ENCODE measurements around the gene CXCL14. TPM values are rescaled to one million over a fixed set of nuclear protein-coding genes. Genes with fewer than 3 reads are reported as not detected.

Gene CXCL14, protein sequence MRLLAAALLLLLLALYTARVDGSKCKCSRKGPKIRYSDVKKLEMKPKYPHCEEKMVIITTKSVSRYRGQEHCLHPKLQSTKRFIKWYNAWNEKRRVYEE
- 100 to 1,000 TPM in 1 of 4 donors, 10 to 100 TPM in 2, 1 to 10 TPM in 1; 4.9 to 163 (median 41.7) TPM for polyA plus RNA-seq
- long read RNA-seq, donor 1, transcript CXCL14-202 (4 exons, 1,760 nt), result major isoform, 355 of 410 reads
- long read RNA-seq, donor 1, partial matches to known transcripts, result 55 of 410 reads
- long read RNA-seq, donor 1, other reads (novel, unspliced or antisense), result 0 of 410 reads
- long read RNA-seq, donor 2, transcript CXCL14-202 (4 exons, 1,760 nt), result major isoform, 82 of 82 reads
- long read RNA-seq, donor 2, partial matches to known transcripts, result 0 of 82 reads
- long read RNA-seq, donor 2, other reads (novel, unspliced or antisense), result 0 of 82 reads
- long read RNA-seq, donor 3, transcript CXCL14-202 (4 exons, 1,760 nt), result major isoform, 193 of 212 reads
- long read RNA-seq, donor 3, partial matches to known transcripts, result 19 of 212 reads
- long read RNA-seq, donor 3, other reads (novel, unspliced or antisense), result 0 of 212 reads
- long read RNA-seq, donor 4, partial matches to known transcripts, result 0 of 2 reads
- long read RNA-seq, donor 4, other reads (novel, unspliced or antisense), result 0 of 2 reads
- long read RNA-seq, donor 5, transcript CXCL14-202 (4 exons, 1,760 nt), result major isoform, 108 of 115 reads
- long read RNA-seq, donor 5, partial matches to known transcripts, result 7 of 115 reads
- long read RNA-seq, donor 5, other reads (novel, unspliced or antisense), result 0 of 115 reads
- long read RNA-seq, donor 6, transcript CXCL14-202 (4 exons, 1,760 nt), result major isoform, 189 of 217 reads
- long read RNA-seq, donor 6, partial matches to known transcripts, result 28 of 217 reads
- long read RNA-seq, donor 6, other reads (novel, unspliced or antisense), result 0 of 217 reads
- long read RNA-seq, donor 7, result 0 reads
- long read RNA-seq, donor 8, transcript CXCL14-202 (4 exons, 1,760 nt), result major isoform, 84 of 84 reads
- long read RNA-seq, donor 8, partial matches to known transcripts, result 0 of 84 reads
- long read RNA-seq, donor 8, other reads (novel, unspliced or antisense), result 0 of 84 reads
- long read RNA-seq, donor 9, transcript CXCL14-202 (4 exons, 1,760 nt), result major isoform, 43 of 43 reads
- long read RNA-seq, donor 9, partial matches to known transcripts, result 0 of 43 reads
- long read RNA-seq, donor 9, other reads (novel, unspliced or antisense), result 0 of 43 reads
- long read RNA-seq, donor 10, transcript CXCL14-202 (4 exons, 1,760 nt), result major isoform, 137 of 142 reads
- long read RNA-seq, donor 10, partial matches to known transcripts, result 5 of 142 reads
- long read RNA-seq, donor 10, other reads (novel, unspliced or antisense), result 0 of 142 reads

- peaks cover 0 to 10% (median 0%) of the 10 kb centered on the region in 3 donors for H3K36me3 ChIP-seq (ENCODE audit: control insufficient read depth in 3 of 3, insufficient read depth in 2 of 3, low read depth in 1 of 3, low read length in 3 of 3)
- H3K27me3 ChIP-seq (ENCODE audit: control insufficient read depth in 3 of 3, insufficient read depth in 3 of 3, low read length in 3 of 3), result peaks cover 0 to 57% (median 4%) of the 10 kb centered on the region in 3 donors
- 1 to 5% (median 2%) methylated on average over 54 to 68 of the region's 68 CpGs for WGBS, 3 donors
- DNase-seq (peak; percentile 24 to 60), FAIRE-seq (no peak)
- no peaks in the 10 kb centered on the region for H3K9me3 ChIP-seq (ENCODE audit: control insufficient read depth in 2 of 2, insufficient read depth in 1 of 2, low read depth in 1 of 2, low read length in 1 of 2)
- H3K4me1 ChIP-seq (ENCODE audit: control insufficient read depth in 3 of 3, insufficient read depth in 2 of 3, low read depth in 1 of 3, low read length in 2 of 3), result no peaks in the 10 kb centered on the region
- peak within 1 kb of the TSS in 2 of 3 donors; percentile 42 to 53 for H3K27ac ChIP-seq (ENCODE audit: low read depth in 1 of 3, low read length in 2 of 3)
- H3K4me3 ChIP-seq (ENCODE audit: low read depth in 1 of 3, low read length in 3 of 3), result peak within 1 kb of the TSS in 2 of 3 donors; percentile 14 to 39
Measured at GRCh38 chr5:135578685-135579341, at the start of gene CXCL14. Gene CXCL14 (minus strand): TSS chr5:135578991. CDS start chr5:135578778, 213 bp downstream.

DNA sequence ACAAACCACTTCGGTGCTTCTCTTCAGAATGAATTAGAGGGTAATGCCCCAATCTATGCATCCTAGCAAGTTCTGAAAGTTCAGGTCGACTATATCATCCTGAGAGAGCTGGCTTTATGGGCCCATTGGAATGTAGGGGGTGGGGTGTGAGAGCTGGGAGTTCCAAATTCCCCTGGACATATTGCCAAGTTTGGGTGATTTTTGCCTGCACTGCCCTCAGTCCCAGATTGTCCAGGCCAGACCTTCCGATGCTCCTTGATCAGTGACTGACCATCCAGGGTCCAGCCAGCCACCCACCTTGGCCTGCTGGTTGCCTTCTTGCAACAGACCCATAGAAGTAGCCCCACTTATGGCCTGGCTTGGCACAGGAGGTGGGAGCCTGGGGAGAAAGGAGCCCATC, 47.8 kb upstream of the CXCL14 start:
- Histone ChIP-seq H3K4me1 (ENCODE audit: control insufficient read depth in 3 of 3, insufficient read depth in 2 of 3, low read depth in 1 of 3, low read length in 2 of 3) (peaks cover 0 to 2% (median 0%) of the 10 kb centered on the region in 3 donors), H3K4me3 (ENCODE audit: low read depth in 1 of 3, low read length in 3 of 3) (no peak overlapping the region), H3K27ac (ENCODE audit: low read depth in 1 of 3, low read length in 2 of 3) (peak overlapping the region in 1 of 3 donors; percentile 75), H3K36me3 (ENCODE audit: control insufficient read depth in 3 of 3, insufficient read depth in 2 of 3, low read depth in 1 of 3, low read length in 3 of 3) (no peaks in the 10 kb centered on the region), H3K27me3 (ENCODE audit: control insufficient read depth in 3 of 3, insufficient read depth in 3 of 3, low read length in 3 of 3) (no peaks in the 10 kb centered on the region), H3K9me3 (ENCODE audit: control insufficient read depth in 2 of 2, insufficient read depth in 1 of 2, low read depth in 1 of 2, low read length in 1 of 2) (no peaks in the 10 kb centered on the region)
- FAIRE-seq, result no peak
- 59 to 62% (median 61%) methylated on average over 3 of the region's 3 CpGs for WGBS, 3 donors
- no peak for DNase-seq

GRCh38 chr5:135625961-135626360, 47.2 kb upstream of the CXCL14 start:
- FAIRE-seq (no peak), DNase-seq (no peak)
- 71 to 85% (median 76%) methylated on average over 3 of the region's 3 CpGs for WGBS, 3 donors
- Histone ChIP-seq H3K4me3 (ENCODE audit: low read depth in 1 of 3, low read length in 3 of 3) (no peak overlapping the region), H3K9me3 (ENCODE audit: control insufficient read depth in 2 of 2, insufficient read depth in 1 of 2, low read depth in 1 of 2, low read length in 1 of 2) (no peaks in the 10 kb centered on the region), H3K27ac (ENCODE audit: low read depth in 1 of 3, low read length in 2 of 3) (no peak overlapping the region), H3K4me1 (ENCODE audit: control insufficient read depth in 3 of 3, insufficient read depth in 2 of 3, low read depth in 1 of 3, low read length in 2 of 3) (peaks cover 0 to 2% (median 0%) of the 10 kb centered on the region in 3 donors), H3K36me3 (ENCODE audit: control insufficient read depth in 3 of 3, insufficient read depth in 2 of 3, low read depth in 1 of 3, low read length in 3 of 3) (no peaks in the 10 kb centered on the region), H3K27me3 (ENCODE audit: control insufficient read depth in 3 of 3, insufficient read depth in 3 of 3, low read length in 3 of 3) (no peaks in the 10 kb centered on the region)

DNA sequence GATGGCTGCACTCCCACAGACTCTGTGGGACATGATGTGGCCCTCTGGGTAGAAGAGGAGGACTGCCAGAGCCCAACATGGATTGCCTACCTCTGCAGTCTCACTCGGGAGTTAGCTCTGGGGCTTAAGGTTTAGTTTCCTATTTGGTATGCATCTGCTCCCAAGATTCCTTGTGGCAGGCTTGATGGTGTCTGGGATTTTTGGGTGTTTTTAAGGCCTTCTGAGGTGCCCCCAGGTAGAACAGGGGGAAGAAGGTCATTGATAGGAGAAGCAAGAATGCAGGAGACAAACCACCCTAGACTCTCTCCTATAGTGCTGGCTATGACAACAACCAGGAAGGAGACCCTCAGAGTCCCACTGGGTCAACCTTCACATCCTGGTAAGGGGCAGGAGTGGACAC, 46.7 kb upstream of the CXCL14 start:
- no peak overlapping the region for H3K27ac ChIP-seq (ENCODE audit: low read depth in 1 of 3, low read length in 2 of 3)
- FAIRE-seq (no peak), DNase-seq (no peak)
- WGBS, 3 donors, result 68 to 93% (median 80%) methylated on average over 1 of the region's 1 CpG
- no peaks in the 10 kb centered on the region for H3K36me3 ChIP-seq (ENCODE audit: control insufficient read depth in 3 of 3, insufficient read depth in 2 of 3, low read depth in 1 of 3, low read length in 3 of 3)
- H3K9me3 ChIP-seq (ENCODE audit: control insufficient read depth in 2 of 2, insufficient read depth in 1 of 2, low read depth in 1 of 2, low read length in 1 of 2), result peaks cover 0 to 3% of the 10 kb centered on the region in 2 donors
- H3K4me3 ChIP-seq (ENCODE audit: low read depth in 1 of 3, low read length in 3 of 3), result no peak overlapping the region
- H3K27me3 ChIP-seq (ENCODE audit: control insufficient read depth in 3 of 3, insufficient read depth in 3 of 3, low read length in 3 of 3), result no peaks in the 10 kb centered on the region
- peaks cover 0 to 2% (median 0%) of the 10 kb centered on the region in 3 donors for H3K4me1 ChIP-seq (ENCODE audit: control insufficient read depth in 3 of 3, insufficient read depth in 2 of 3, low read depth in 1 of 3, low read length in 2 of 3)

GRCh38 chr5:135625061-135625460, 46.3 kb upstream of the CXCL14 start:
- Histone ChIP-seq H3K27ac (ENCODE audit: low read depth in 1 of 3, low read length in 2 of 3) (no peak overlapping the region), H3K4me3 (ENCODE audit: low read depth in 1 of 3, low read length in 3 of 3) (no peak overlapping the region), H3K27me3 (ENCODE audit: control insufficient read depth in 3 of 3, insufficient read depth in 3 of 3, low read length in 3 of 3) (no peaks in the 10 kb centered on the region), H3K4me1 (ENCODE audit: control insufficient read depth in 3 of 3, insufficient read depth in 2 of 3, low read depth in 1 of 3, low read length in 2 of 3) (peaks cover 0 to 2% (median 0%) of the 10 kb centered on the region in 3 donors), H3K36me3 (ENCODE audit: control insufficient read depth in 3 of 3, insufficient read depth in 2 of 3, low read depth in 1 of 3, low read length in 3 of 3) (no peaks in the 10 kb centered on the region), H3K9me3 (ENCODE audit: control insufficient read depth in 2 of 2, insufficient read depth in 1 of 2, low read depth in 1 of 2, low read length in 1 of 2) (peaks cover 0 to 7% of the 10 kb centered on the region in 2 donors)
- no peak for FAIRE-seq
- no peak for DNase-seq
- 81 to 85% (median 82%) methylated on average over 2 of the region's 2 CpGs for WGBS, 3 donors

DNA sequence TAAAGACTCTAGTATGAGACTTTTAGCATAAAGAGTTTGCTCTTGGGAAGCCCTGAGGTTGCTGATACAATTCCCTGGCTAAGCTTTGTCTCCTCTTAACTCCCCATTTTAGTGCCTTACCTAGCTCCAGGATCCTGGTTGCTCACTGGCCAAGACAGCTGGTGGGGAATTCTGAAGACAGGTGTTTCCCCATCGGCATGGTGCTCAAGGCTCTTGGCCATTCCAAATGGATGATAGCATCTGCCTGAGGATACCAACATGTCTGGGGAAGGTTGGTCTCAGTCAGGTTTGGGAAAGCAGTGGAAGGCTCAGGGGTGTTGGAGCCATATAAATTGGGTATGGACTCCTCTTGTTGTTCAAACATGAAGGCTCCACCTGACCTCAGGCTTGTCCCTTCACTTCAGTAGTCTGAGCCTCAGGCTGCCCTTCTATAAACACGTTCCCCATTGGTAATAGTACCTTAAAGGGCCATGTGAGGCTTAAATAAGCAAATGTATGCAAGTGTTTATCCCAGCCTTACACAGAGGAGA, 44.5 kb upstream of the CXCL14 start:
- WGBS, 3 donors, result 57 to 80% (median 72%) methylated on average over 2 of the region's 2 CpGs
- DNase-seq (no peak), FAIRE-seq (no peak)
- no peaks in the 10 kb centered on the region for H3K27me3 ChIP-seq (ENCODE audit: control insufficient read depth in 3 of 3, insufficient read depth in 3 of 3, low read length in 3 of 3)
- no peaks in the 10 kb centered on the region for H3K36me3 ChIP-seq (ENCODE audit: control insufficient read depth in 3 of 3, insufficient read depth in 2 of 3, low read depth in 1 of 3, low read length in 3 of 3)
- no peak overlapping the region for H3K4me3 ChIP-seq (ENCODE audit: low read depth in 1 of 3, low read length in 3 of 3)
- peaks cover 0 to 13% of the 10 kb centered on the region in 2 donors for H3K9me3 ChIP-seq (ENCODE audit: control insufficient read depth in 2 of 2, insufficient read depth in 1 of 2, low read depth in 1 of 2, low read length in 1 of 2)
- H3K4me1 ChIP-seq (ENCODE audit: control insufficient read depth in 3 of 3, insufficient read depth in 2 of 3, low read depth in 1 of 3, low read length in 2 of 3), result peaks cover 0 to 2% (median 0%) of the 10 kb centered on the region in 3 donors
- H3K27ac ChIP-seq (ENCODE audit: low read depth in 1 of 3, low read length in 2 of 3), result no peak overlapping the region

GRCh38 chr5:135615581-135616260, 36.9 kb upstream of the CXCL14 start:
- Histone ChIP-seq H3K36me3 (ENCODE audit: control insufficient read depth in 3 of 3, insufficient read depth in 2 of 3, low read depth in 1 of 3, low read length in 3 of 3) (no peaks in the 10 kb centered on the region), H3K9me3 (ENCODE audit: control insufficient read depth in 2 of 2, insufficient read depth in 1 of 2, low read depth in 1 of 2, low read length in 1 of 2) (peaks cover 0 to 22% of the 10 kb centered on the region in 2 donors), H3K27me3 (ENCODE audit: control insufficient read depth in 3 of 3, insufficient read depth in 3 of 3, low read length in 3 of 3) (no peaks in the 10 kb centered on the region), H3K4me3 (ENCODE audit: low read depth in 1 of 3, low read length in 3 of 3) (no peak overlapping the region), H3K27ac (ENCODE audit: low read depth in 1 of 3, low read length in 2 of 3) (no peak overlapping the region), H3K4me1 (ENCODE audit: control insufficient read depth in 3 of 3, insufficient read depth in 2 of 3, low read depth in 1 of 3, low read length in 2 of 3) (no peaks in the 10 kb centered on the region)
- no peak for DNase-seq
- 78 to 92% (median 86%) methylated on average over 4 of the region's 4 CpGs for WGBS, 3 donors
- no peak for FAIRE-seq
